Transverse colon (tissue), 4 donors: ENCODE results near the gene MAP3K8. TPM values are rescaled to one million over a fixed set of nuclear protein-coding genes. Genes with fewer than 3 reads are reported as not detected.
A peak's percentile ranks its signal among the peaks of the same experiment; 100 is the strongest.

Experiments
- DNase-seq: peaks from one replicate; pipeline ENCODE4 v3.0.0-alpha.2; 2019
- H3K27ac ChIP-seq, 4 donors: fragments of 200-600 bp; sonication (generic); 2 replicates each; pipeline ENCODE4 v1.5.1; 2016 to 2018; ENCODE audit warnings: inconsistent platforms in 4 of 4
- H3K27me3 ChIP-seq: fragments of 200-600 bp; sonication (generic); 2 replicates; pipeline ENCODE4 v1.5.1; 2017; ENCODE audit warnings: inconsistent platforms
- H3K36me3 ChIP-seq, 4 donors: fragments of 200-600 bp; sonication (generic); 2 replicates each; pipeline ENCODE4 v1.5.1; 2017 to 2019; ENCODE audit warnings: inconsistent platforms in 4 of 4
- H3K4me1 ChIP-seq, 4 donors: fragments of 200-600 bp; sonication (generic); 2 replicates each; pipeline ENCODE4 v1.5.1; 2017 to 2020; ENCODE audit warnings: inconsistent platforms in 4 of 4
- H3K4me3 ChIP-seq, 4 donors: fragments of 200-600 bp; sonication (generic); 1 replicate in 1 of 4; 2 replicates in 3 of 4; pipeline versions ENCODE4 v1.5.1 to v1.6.1; 2017 to 2019; ENCODE audit warnings: inconsistent platforms in 4 of 4
- H3K9me3 ChIP-seq, 2 donors: fragments of 200-600 bp; sonication (generic); 2 replicates each; pipeline ENCODE4 v1.5.1; 2017 to 2019; ENCODE audit warnings: inconsistent platforms in 2 of 2
- CTCF ChIP-seq, 5 experiments: fragments of 200-600 bp in 3 of 5; fragments of 450-650 bp in 2 of 5; sonication (generic) in 3 of 5; IDR thresholded peaks; 1 replicate in 2 of 5; 2 replicates in 3 of 5; pipeline ENCODE4 v1.5.1; 2016 to 2017; ENCODE audit warnings: antibody characterized with exemption in 5 of 5, inconsistent platforms in 3 of 5, mild to moderate bottlenecking in 2 of 5, moderate library complexity in 1 of 5
- EP300 ChIP-seq: sonication (generic); formaldehyde crosslinking; IDR thresholded peaks from one replicate; pipeline ENCODE4 v1.6.1; 2017; ENCODE audit warnings: antibody characterized with exemption, low read depth
- POLR2A ChIP-seq: fragments of 450-650 bp; IDR thresholded peaks from one replicate; pipeline ENCODE4 v1.6.1; 2016; ENCODE audit warnings: antibody characterized with exemption, mild to moderate bottlenecking, moderate library complexity
- POLR2AphosphoS5 ChIP-seq, 3 donors: sonication (generic); formaldehyde crosslinking; IDR thresholded peaks; one replicate each; pipeline ENCODE4 v1.6.1; 2016; ENCODE audit warnings: antibody characterized with exemption in 3 of 3
- WGBS, 2 donors: methylation state at CpG; one replicate each; pipeline ENCODE4 v1.1.5; 2018; ENCODE audit warnings: low coverage in 1 of 2; 5-methylcytosine and 5-hydroxymethylcytosine counted together
- in situ Hi-C, 4 donors: fragments of 200-750 bp; cut with MboI; loops; one replicate each; pipeline versions ENCODE4 v1.15.0 to v1.15.1; 2017; ENCODE audit warnings: low sequenced_read_pairs in 3 of 4, low pct_ligation_motif_present in 1 of 4, low pct_unique_long_range_greater_than_20kb in 1 of 4
- intact Hi-C: fragments of 100-400 bp; cut with DNase I; formaldehyde crosslinking; loops from one replicate; pipeline ENCODE4 v1.15.1; 2023; ENCODE audit warnings: low total_unique reads
- total RNA-seq, 4 donors: library from RNA; depleted of rRNA; stranded (reverse); fragments of >200 nt; gene quantifications; one replicate each; pipeline ENCODE4 v1.1.0, GENCODE V29; 2016

The MAP3K8 gene
- total RNA-seq, 4 donors from 2014 or later, result 2.2 to 26.7 (median 11.8) TPM

GRCh38 chr10:30505543-30506298 is 71.7 kb downstream of the MAP3K8 start:
- in situ Hi-C loops (no loop called here), intact Hi-C loops (no loop called here)
- peaks cover 0 to 17% (median 4%) of the 10 kb centered on the region in 4 donors for H3K4me1 ChIP-seq
- no peaks in the 10 kb centered on the region for H3K9me3 ChIP-seq
- no peak for TF ChIP-seq EP300
- no peak for TF ChIP-seq POLR2AphosphoS5 (IDR thresholded peaks at IDR 0.05)
- TF ChIP-seq CTCF (IDR thresholded peaks at IDR 0.05), result no peak
- TF ChIP-seq POLR2A, result no peak
- DNase-seq, result no peak
- WGBS, 2 donors, result 71 to 87% methylated on average over 8 of the region's 8 CpGs
- H3K4me3 ChIP-seq, result no peak overlapping the region
- no peaks in the 10 kb centered on the region for H3K27me3 ChIP-seq
- peak overlapping the region in 3 of 4 donors; percentile 9 to 50 (median 31) for H3K27ac ChIP-seq
- H3K36me3 ChIP-seq, result no peaks in the 10 kb centered on the region

DNA sequence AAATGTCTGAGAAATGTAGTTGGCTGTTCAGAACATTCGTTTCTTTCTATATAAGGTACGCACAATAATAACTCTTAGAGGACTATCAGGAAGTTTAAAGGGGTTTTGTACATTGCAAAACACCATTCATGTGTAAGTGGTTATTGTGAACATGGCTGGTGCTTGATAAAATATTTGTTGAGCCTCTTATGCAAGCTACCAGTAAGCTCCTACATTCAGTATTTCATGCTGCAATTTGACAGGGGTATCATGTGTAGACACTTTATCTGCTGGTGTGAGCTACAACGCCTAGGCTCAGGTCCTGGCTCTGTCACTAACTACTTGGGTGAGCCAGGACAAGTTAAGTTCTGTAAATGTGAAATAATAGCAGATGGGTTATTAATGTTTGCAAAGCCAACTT is 75.5 kb downstream of the MAP3K8 start:
- Histone ChIP-seq H3K36me3 (no peaks in the 10 kb centered on the region), H3K27ac (no peak overlapping the region), H3K4me3 (no peak overlapping the region), H3K4me1 (peaks cover 0 to 8% (median 3%) of the 10 kb centered on the region in 4 donors), H3K9me3 (no peaks in the 10 kb centered on the region), H3K27me3 (no peaks in the 10 kb centered on the region)
- in situ Hi-C loops (no loop called here), intact Hi-C loops (no loop called here)
- DNase-seq, result no peak
- 83 to 86% methylated on average over 3 of the region's 3 CpGs for WGBS, 2 donors
- TF ChIP-seq CTCF (IDR thresholded peaks at IDR 0.05) (no peak), EP300 (no peak), POLR2AphosphoS5 (IDR thresholded peaks at IDR 0.05) (no peak), POLR2A (no peak)

- H3K27ac ChIP-seq, result peak overlapping the region in 1 of 4 donors; percentile 9
Measured at GRCh38 chr10:30510184-30510931, 76.4 kb downstream of the MAP3K8 start.

More at GRCh38 chr10:30510184-30510931, 76.4 kb downstream of the MAP3K8 start:
- no peaks in the 10 kb centered on the region for H3K36me3 ChIP-seq
- H3K4me3 ChIP-seq, result no peak overlapping the region
- 62 to 81% methylated on average over 5 to 8 of the region's 8 CpGs for WGBS, 2 donors
- intact Hi-C loops (no loop called here), in situ Hi-C loops (no loop called here)
- TF ChIP-seq CTCF (IDR thresholded peaks at IDR 0.05), result no peak
- no peak for TF ChIP-seq EP300
- no peak for TF ChIP-seq POLR2A
- no peak for TF ChIP-seq POLR2AphosphoS5 (IDR thresholded peaks at IDR 0.05)
- peaks cover 0 to 8% (median 3%) of the 10 kb centered on the region in 4 donors for H3K4me1 ChIP-seq
- H3K9me3 ChIP-seq, result no peaks in the 10 kb centered on the region
- peak; percentile 22 for DNase-seq
- H3K27me3 ChIP-seq, result no peaks in the 10 kb centered on the region
